ENCODE measurements around the gene BMPER.

GRCh38 chr7:34128762-34129161 is 223.4 kb downstream of the BMPER start:
- TF ChIP-seq POLR2AphosphoS5 (IDR thresholded peaks at IDR 0.05; ENCODE audit: insufficient read depth in 1 of 2, low read depth in 1 of 2) (no peak), CTCF (IDR thresholded peaks at IDR 0.05) (no peak), POLR2A (IDR thresholded peaks at IDR 0.05) (no peak)

Measured in vagina (tissue), 2 donors.